PC-9 (cell line): Measurements from ENCODE around the gene MANBA. TPM values are rescaled to one million over a fixed set of nuclear protein-coding genes. Genes with fewer than 3 reads are reported as not detected.

Experiments used
- BruUV-seq: library from RNA; stranded (reverse); fragments of 400-500 nt; replicated peaks from 2 replicates; lab custom pipeline; 2021; lab: Mats Ljungman, UMichigan
- CTCF ChIA-PET: fragments of 300-600 bp; sonication (Branson Sonifier 250); formaldehyde crosslinking; loops from one replicate; lab custom pipeline; 2022; ENCODE audit warnings: antibody characterized with exemption; lab: Charles Lee
- POLR2A ChIA-PET: fragments of 300-600 bp; sonication (Branson Sonifier 250); formaldehyde crosslinking; loops from one replicate; lab custom pipeline; 2022; ENCODE audit warnings: antibody characterized with exemption; ENCODE audit not compliant: unreplicated experiment; lab: Charles Lee
- DNase-seq, 2 experiments: peaks; one replicate each; pipeline versions ENCODE4 v3.0.0 to v3.0.0-alpha.2; 2015 to 2022; ENCODE audit warnings: mixed read lengths in 1 of 2
- H2AFZ ChIP-seq: fragments of 200-600 bp; sonication (generic); 2 replicates; pipeline ENCODE4 v1.8.1; 2017; ENCODE audit warnings: antibody characterized with exemption
- H3F3A ChIP-seq: fragments of 200-600 bp; sonication (generic); 2 replicates; pipeline ENCODE4 v1.8.1; 2017; ENCODE audit warnings: antibody characterized with exemption, mild to moderate bottlenecking, low read depth; ENCODE audit not compliant: insufficient read depth
- H3K27ac ChIP-seq: fragments of 200-600 bp; sonication (generic); 2 replicates; pipeline ENCODE4 v1.6.1; 2016; ENCODE audit warnings: mixed run types
- H3K27me3 ChIP-seq: fragments of 200-600 bp; sonication (generic); 2 replicates; pipeline ENCODE4 v1.6.1; 2016; ENCODE audit warnings: low read depth, mixed run types; ENCODE audit not compliant: insufficient read depth
- H3K36me3 ChIP-seq: fragments of 200-600 bp; sonication (generic); 2 replicates; pipeline ENCODE4 v1.6.1; 2016; ENCODE audit warnings: low read depth, mixed run types
- H3K4me1 ChIP-seq: fragments of 200-600 bp; sonication (generic); replicated peaks from 2 replicates; pipeline ENCODE4 v1.6.1; 2016; ENCODE audit warnings: mixed run types; ENCODE audit not compliant: insufficient read depth
- H3K4me2 ChIP-seq: fragments of 200-600 bp; sonication (generic); 2 replicates; pipeline ENCODE4 v1.6.1; 2017; ENCODE audit warnings: mixed run types
- H3K4me3 ChIP-seq: fragments of 200-600 bp; sonication (generic); 2 replicates; pipeline ENCODE4 v1.6.1; 2016; ENCODE audit warnings: mixed run types
- H3K79me2 ChIP-seq: fragments of 200-600 bp; sonication (generic); 2 replicates; pipeline ENCODE4 v1.6.1; 2017; ENCODE audit warnings: low read depth, mixed run types
- H3K9me2 ChIP-seq: fragments of 200-600 bp; sonication (generic); 2 replicates; pipeline ENCODE4 v1.8.1; 2017; ENCODE audit warnings: mild to moderate bottlenecking; ENCODE audit not compliant: insufficient read depth
- H3K9me3 ChIP-seq: fragments of 200-600 bp; sonication (generic); 2 replicates; pipeline ENCODE4 v1.8.1; 2016; ENCODE audit warnings: low read depth; ENCODE audit not compliant: insufficient read depth
- H4K20me1 ChIP-seq: fragments of 200-600 bp; sonication (generic); 2 replicates; pipeline ENCODE4 v1.8.1; 2017; ENCODE audit not compliant: insufficient read depth
- EZH2 ChIP-seq: fragments of 200-600 bp; sonication (generic); IDR thresholded peaks from 2 replicates; pipeline ENCODE4 v1.8.0; 2017; ENCODE audit warnings: antibody characterized with exemption, low read depth
- intact Hi-C: fragments of 100-400 bp; cut with micrococcal nuclease; formaldehyde crosslinking; loops from one replicate; pipeline ENCODE4 v1.10.0; 2022; ENCODE audit not compliant: unreplicated experiment
- total RNA-seq: library from RNA; stranded (reverse); gene quantifications from 2 replicates; pipeline ENCODE4 v1.2.3, GENCODE V29; 2021
- TF ChIP-seq, protein P1 (sequence below): fragments of 200-600 bp; sonication (generic); conservative IDR thresholded peaks from 2 replicates; pipeline ENCODE4 v1.6.1; 2017; ENCODE audit warnings: mixed run types, antibody characterized with exemption, mild to moderate bottlenecking, moderate library complexity

The MANBA gene
- total RNA-seq, 1 experiment from 2014 or later: 11.8 TPM

DNA sequence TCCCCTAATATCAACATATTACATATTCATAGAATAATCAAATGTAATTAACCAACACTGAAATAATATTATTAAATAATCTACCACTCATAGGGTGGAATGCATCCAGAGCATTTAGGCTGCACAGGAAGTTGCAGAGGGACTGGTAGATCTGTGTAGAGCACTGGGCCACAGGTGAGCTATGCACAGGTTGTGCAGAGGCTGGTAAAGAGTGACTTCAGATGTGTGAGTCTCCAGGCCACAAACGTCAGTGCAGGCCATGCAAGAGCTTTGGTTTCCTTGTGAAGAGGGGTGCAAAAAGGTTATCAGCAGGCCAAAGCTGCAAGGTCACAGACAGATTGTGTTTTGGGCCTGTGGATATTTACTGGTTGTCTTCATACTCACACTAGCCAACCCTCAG, 25.5 kb upstream of the MANBA start:
- Histone ChIP-seq H3K9me2 (no peaks in the 10 kb centered on the region), H3K4me3 (no peak overlapping the region), H3K36me3 (no peaks in the 10 kb centered on the region), H3K27ac (no peak overlapping the region), H2AFZ (no peak overlapping the region), H3K4me1 (no peaks in the 10 kb centered on the region), H3F3A (peaks cover 12% of the 10 kb centered on the region; the same call in 1 of the 2 replicates), H3K9me3 (peaks cover 4% of the 10 kb centered on the region; the same call in 1 of the 2 replicates), H4K20me1 (no peaks in the 10 kb centered on the region), H3K27me3 (no peaks in the 10 kb centered on the region), H3K4me2 (no peak overlapping the region), H3K79me2 (no peaks in the 10 kb centered on the region)
- no peak for TF ChIP-seq EZH2
- TF ChIP-seq, protein P1, sequence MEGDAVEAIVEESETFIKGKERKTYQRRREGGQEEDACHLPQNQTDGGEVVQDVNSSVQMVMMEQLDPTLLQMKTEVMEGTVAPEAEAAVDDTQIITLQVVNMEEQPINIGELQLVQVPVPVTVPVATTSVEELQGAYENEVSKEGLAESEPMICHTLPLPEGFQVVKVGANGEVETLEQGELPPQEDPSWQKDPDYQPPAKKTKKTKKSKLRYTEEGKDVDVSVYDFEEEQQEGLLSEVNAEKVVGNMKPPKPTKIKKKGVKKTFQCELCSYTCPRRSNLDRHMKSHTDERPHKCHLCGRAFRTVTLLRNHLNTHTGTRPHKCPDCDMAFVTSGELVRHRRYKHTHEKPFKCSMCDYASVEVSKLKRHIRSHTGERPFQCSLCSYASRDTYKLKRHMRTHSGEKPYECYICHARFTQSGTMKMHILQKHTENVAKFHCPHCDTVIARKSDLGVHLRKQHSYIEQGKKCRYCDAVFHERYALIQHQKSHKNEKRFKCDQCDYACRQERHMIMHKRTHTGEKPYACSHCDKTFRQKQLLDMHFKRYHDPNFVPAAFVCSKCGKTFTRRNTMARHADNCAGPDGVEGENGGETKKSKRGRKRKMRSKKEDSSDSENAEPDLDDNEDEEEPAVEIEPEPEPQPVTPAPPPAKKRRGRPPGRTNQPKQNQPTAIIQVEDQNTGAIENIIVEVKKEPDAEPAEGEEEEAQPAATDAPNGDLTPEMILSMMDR: no peak
- POLR2A ChIA-PET: no interaction called here
- intact Hi-C loops: no loop called here
- CTCF ChIA-PET: no interaction called here
- BruUV-seq: no TSS peak
- no peak for DNase-seq

DNA sequence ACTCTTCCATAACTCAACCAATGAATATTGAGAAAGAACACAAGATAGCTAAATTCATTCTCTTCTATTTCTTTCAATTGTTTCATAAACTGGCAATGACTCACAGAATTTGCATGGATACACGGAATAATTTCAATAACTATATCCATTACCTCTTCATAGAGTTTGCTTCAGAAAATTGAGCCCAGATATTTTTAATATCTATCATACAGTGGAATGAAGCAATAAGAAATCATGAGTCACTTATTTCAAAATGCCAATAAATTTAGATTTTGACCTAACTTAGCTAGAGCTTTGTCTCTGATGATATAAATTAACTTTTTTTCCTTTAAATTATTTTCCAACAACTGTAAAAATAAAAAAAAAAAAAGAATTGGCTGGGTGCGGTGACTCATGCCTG, 22.2 kb upstream of the MANBA start:
- no TSS peak for BruUV-seq
- Histone ChIP-seq H3K9me2 (no peaks in the 10 kb centered on the region), H3K9me3 (no peaks in the 10 kb centered on the region), H2AFZ (no peak overlapping the region), H3K36me3 (no peaks in the 10 kb centered on the region), H3K4me1 (peaks cover 6% of the 10 kb centered on the region), H3K4me3 (no peak overlapping the region), H4K20me1 (no peaks in the 10 kb centered on the region), H3K27me3 (no peaks in the 10 kb centered on the region), H3K27ac (no peak overlapping the region), H3F3A (peaks cover 3% of the 10 kb centered on the region; the same call in 1 of the 2 replicates), H3K79me2 (no peaks in the 10 kb centered on the region), H3K4me2 (no peak overlapping the region)
- TF ChIP-seq, protein P1: no peak
- TF ChIP-seq EZH2: no peak
- ChIA-PET POLR2A (no interaction called here), CTCF (interaction anchor here (0.7 kb wide), 1 partner anchor 249 kb away, joined by 6 read pairs; no protein-coding TSS in a partner anchor)
- no peak for DNase-seq
- intact Hi-C loops: no loop called here

- Histone ChIP-seq H4K20me1 (no peaks in the 10 kb centered on the region), H2AFZ (no peak overlapping the region), H3K36me3 (no peaks in the 10 kb centered on the region), H3K79me2 (no peaks in the 10 kb centered on the region), H3K9me2 (no peaks in the 10 kb centered on the region), H3K4me1 (peaks cover 6% of the 10 kb centered on the region), H3K4me3 (no peak overlapping the region), H3F3A (peaks cover 3% of the 10 kb centered on the region; the same call in 1 of the 2 replicates), H3K4me2 (no peak overlapping the region), H3K27me3 (no peaks in the 10 kb centered on the region), H3K27ac (no peak overlapping the region), H3K9me3 (no peaks in the 10 kb centered on the region)
- DNase-seq: no peak
- intact Hi-C loops: no loop called here
- ChIA-PET CTCF (no interaction called here), POLR2A (no interaction called here)
- no TSS peak for BruUV-seq
- TF ChIP-seq, protein P1: no peak
- no peak for TF ChIP-seq EZH2
These were observed 20.8 kb upstream of the MANBA start for GRCh38 chr4:102781570-102781969.
